SU-DHL-6 (cell line): Measurements from ENCODE around the gene DENND5B.

ENCODE experiments used
- CTCF ChIP-seq: fragments of 200-600 bp; sonication (generic); IDR thresholded peaks from one replicate; pipeline ENCODE4 v1.5.1; 2017; ENCODE audit warnings: antibody characterized with exemption, mild to moderate bottlenecking, low read length, moderate library complexity; ENCODE audit not compliant: insufficient read depth, poor library complexity, severe bottlenecking
- EZH2phosphoT487 ChIP-seq: fragments of 200-600 bp; sonication (generic), shearing (Covaris generic); conservative IDR thresholded peaks from 2 replicates; pipeline ENCODE4 v1.6.1; 2018; ENCODE audit warnings: mild to moderate bottlenecking, antibody characterized with exemption, low read length, moderate library complexity, mixed read lengths

- TF ChIP-seq CTCF (no peak), EZH2phosphoT487 (no peak)
Observed at GRCh38 chr12:31585271-31585670, 5.7 kb downstream of the DENND5B start.
